Left renal pelvis (tissue), 4 donors: Measurements from ENCODE around the gene MAST1. TPM values are rescaled to one million over a fixed set of nuclear protein-coding genes. Genes with fewer than 3 reads are reported as not detected.
A peak's percentile ranks its signal among the peaks of the same experiment; 100 is the strongest.
"Not testable (repeated sequence)": the region's sequence is repeated elsewhere in the genome, so short reads cannot be mapped to it uniquely, and the experiment has no call there.

ENCODE experiments used
- DNase-seq, 4 donors: peaks; one replicate each; pipeline ENCODE4 v3.0.0-alpha.2; 2013; ENCODE audit warnings: low read depth in 4 of 4, low spot score in 3 of 4
- polyA plus RNA-seq, 4 donors: library from polyadenylated mRNA; unstranded; fragments of 120-200 nt; gene quantifications; one replicate each; pipeline ENCODE4 v1.2.1, GENCODE V29; 2013; ENCODE audit not compliant: insufficient read length in 4 of 4

The MAST1 gene
- 1 to 10 TPM in 3 of 4 donors, under 1 TPM in 1; 0.94 to 1.7 (median 1.2) TPM for polyA plus RNA-seq

GRCh38 chr19:12838182-12838885 is at the start of gene MAST1:
MAST1 (plus strand) TSS chr19:12838515; CDS start chr19:12838573, 58 bp downstream.
- DNase-seq, result no peak

GRCh38 chr19:12788682-12789097 is 49.6 kb upstream of the MAST1 start:
- DNase-seq, result no peak

- DNase-seq, result no peak
Measured at GRCh38 chr19:12789098-12789903, 49.0 kb upstream of the MAST1 start.

- peak in 3 of 4 donors; percentile 84 to 92 (median 87) for DNase-seq
Measured at GRCh38 chr19:12789904-12790619, 48.3 kb upstream of the MAST1 start.

- no peak for DNase-seq
Measured at GRCh38 chr19:12790628-12791344, 47.5 kb upstream of the MAST1 start.

- peak in 2 of 4 donors; percentile 80 to 85 for DNase-seq
Measured at GRCh38 chr19:12791345-12792050, 46.8 kb upstream of the MAST1 start, which contains the start of gene JUNB. JUNB (plus strand) TSS chr19:12791486; CDS start chr19:12791772, 286 bp downstream.

- no peak for DNase-seq
Measured at GRCh38 chr19:12792051-12792852, 46.1 kb upstream of the MAST1 start.

GRCh38 chr19:12792853-12793289 is 45.4 kb upstream of the MAST1 start:
- DNase-seq, result no peak

- DNase-seq, result peak in 2 of 4 donors; percentile 87 to 89
Measured at GRCh38 chr19:12793290-12794195, 44.8 kb upstream of the MAST1 start.

- DNase-seq, result no peak
Measured at GRCh38 chr19:12794196-12794941, 43.9 kb upstream of the MAST1 start.

GRCh38 chr19:12794971-12795381 is 43.3 kb upstream of the MAST1 start:
- no peak for DNase-seq

GRCh38 chr19:12796146-12797071 is 41.9 kb upstream of the MAST1 start:
- no peak for DNase-seq

GRCh38 chr19:12797141-12797587 is 41.2 kb upstream of the MAST1 start:
- no peak for DNase-seq

GRCh38 chr19:12797607-12798006 is 40.7 kb upstream of the MAST1 start:
- DNase-seq, result not testable (repeated sequence)

GRCh38 chr19:12799742-12800465 is 38.4 kb upstream of the MAST1 start:
- DNase-seq, result no peak
